Heart left ventricle (tissue), 13 donors: ENCODE results near the gene ANKRD24.

ENCODE experiments used
- CTCF ChIP-seq, 12 donors: fragments of 200-600 bp; sonication (generic) in 4 of 12; IDR thresholded peaks; one replicate each; pipeline versions ENCODE4 v1.5.0 to v1.8.0; 2018 to 2022; ENCODE audit warnings: antibody characterized with exemption in 12 of 12, mild to moderate bottlenecking in 5 of 12
- POLR2A ChIP-seq, 2 donors: fragments of 450-650 bp; IDR thresholded peaks; one replicate each; pipeline ENCODE4 v1.6.1; 2017; ENCODE audit warnings: antibody characterized with exemption in 2 of 2, mild to moderate bottlenecking in 2 of 2, moderate library complexity in 2 of 2
- donor health status: ischemic (EF 13 %, LVEDD 7.1; RV severe dilation, severe dysfunction).
- donor health status: DM: no; HTN: yes; CAD: no.
- donor health status: DM: no; HTN: no; CAD: no.
- donor health status: ischemic (EF 25% LVEDD 6.9; RV normal size, moderate dysfunction).
- donor health status: ischemic (EF 25% LVEDD 5.7; RV mildly dilated, moderate dysfunction).
- donor health status: ischemic (EF 35%, LVEDD 5.7; RV mildly dilated, moderate dysfunction).
- donor health status: nonischemic (EF 11% LVEDD 7.7; RV severe dilation, severe dysfunction).
- donor health status: DM: yes; HTN: yes; CAD: no.
- donor health status: PGD.
- donor health status: ischemic (EF 29% LVEDD 5.4; RV normal size, mild dysfunction).
- donor health status: nonischemic (EF 23%, LVEDD 6.1; RV moderate dilation, normal function).

DNA sequence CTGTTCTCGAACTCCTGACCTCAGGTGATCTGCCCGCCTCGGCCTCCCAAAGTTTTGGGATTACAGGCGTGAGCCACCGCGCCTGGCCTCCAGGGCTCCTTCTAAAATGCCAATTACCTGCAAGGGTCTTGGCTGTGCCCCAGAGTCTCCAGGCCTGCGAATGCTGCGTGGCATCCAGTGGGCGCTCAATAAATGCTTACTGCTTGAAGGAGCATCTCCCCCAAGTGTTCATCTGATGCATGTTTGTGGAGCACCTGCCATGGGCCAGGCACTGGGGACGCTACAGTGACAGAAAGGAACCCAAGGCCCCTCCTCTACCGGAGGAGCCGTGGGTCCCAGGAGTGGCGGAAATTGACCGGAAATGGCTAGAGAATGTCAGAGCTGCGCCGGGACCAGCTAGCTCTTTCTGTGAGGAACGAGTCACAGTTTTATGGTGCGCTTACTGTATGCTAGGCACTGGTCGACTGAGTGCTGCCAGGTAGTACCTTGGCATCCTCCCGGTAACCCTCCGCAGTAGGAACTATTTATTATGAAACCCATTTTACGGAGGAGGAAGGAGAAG lies 14.2 kb downstream of the ANKRD24 start:
- TF ChIP-seq CTCF (IDR thresholded peaks at IDR 0.05) (no peak), POLR2A (IDR thresholded peaks at IDR 0.05) (no peak)
